ENCODE data around the gene CYP4F3.

GRCh38 chr19:15642807-15643206, 2.1 kb downstream of the CYP4F3 start:
- TF ChIP-seq SP1 (IDR thresholded peaks at IDR 0.05): no peak
- TF ChIP-seq BHLHE40 (IDR thresholded peaks at IDR 0.05; ENCODE audit: borderline replicate concordance): no peak
- TF ChIP-seq L3MBTL2 (conservative IDR thresholded peaks at IDR 0.05): no peak
- no peak for TF ChIP-seq HDGF (IDR thresholded peaks at IDR 0.05; ENCODE audit: borderline replicate concordance)
- no peak for TF ChIP-seq ARNT (IDR thresholded peaks at IDR 0.05)
- no peak for TF ChIP-seq ELF4 (IDR thresholded peaks at IDR 0.05)
- TF ChIP-seq CTBP1 (IDR thresholded peaks at IDR 0.05; ENCODE audit: borderline replicate concordance): no peak
- TF ChIP-seq LEF1 (IDR thresholded peaks at IDR 0.05; ENCODE audit: borderline replicate concordance): no peak
- TF ChIP-seq PKNOX1 (IDR thresholded peaks at IDR 0.05): no peak
- no peak for TF ChIP-seq FOXK2 (IDR thresholded peaks at IDR 0.05)

Measured in HEK293T (cell line).